Measurements from ENCODE around the gene AQP7.
A peak's percentile ranks its signal among the peaks of the same experiment; 100 is the strongest.

The AQP7 gene

DNA sequence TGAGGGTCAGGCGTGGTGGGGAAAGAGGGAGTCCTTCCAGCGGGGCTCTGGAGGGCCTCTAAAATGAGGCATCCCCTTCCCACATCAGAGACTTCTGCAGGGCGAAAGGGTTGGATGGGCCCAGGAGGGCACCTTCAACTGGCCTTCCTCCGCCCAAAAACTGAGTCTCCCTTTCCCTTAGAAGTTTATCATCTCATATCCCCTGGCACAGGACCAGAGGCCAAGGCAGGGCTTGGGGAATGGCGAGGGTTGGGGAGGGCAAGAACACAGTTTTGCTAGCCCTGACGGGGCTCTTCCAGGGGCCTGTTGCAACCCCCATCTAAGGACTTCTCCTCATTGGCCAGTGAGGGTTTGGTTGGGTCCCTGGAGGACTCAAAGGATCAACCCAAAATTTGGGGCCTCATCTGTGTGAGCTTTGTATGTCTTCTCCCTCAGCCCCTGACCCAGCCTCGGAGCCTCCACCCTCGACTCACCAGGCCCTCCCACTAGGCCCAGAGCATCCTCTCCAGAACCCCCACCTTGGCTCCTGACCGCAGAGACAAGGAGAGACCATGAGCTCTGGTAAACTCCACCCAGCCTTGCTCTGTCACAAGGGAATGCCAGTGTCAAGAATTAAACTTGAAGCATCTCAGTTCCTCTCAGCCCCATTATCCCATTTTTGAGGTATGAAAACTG, 24.1 kb downstream of the AQP7 start:
- DNase-seq (ENCODE audit: insufficient read length, low spot score) (no peak), FAIRE-seq (no peak)
- TF ChIP-seq, protein P1, sequence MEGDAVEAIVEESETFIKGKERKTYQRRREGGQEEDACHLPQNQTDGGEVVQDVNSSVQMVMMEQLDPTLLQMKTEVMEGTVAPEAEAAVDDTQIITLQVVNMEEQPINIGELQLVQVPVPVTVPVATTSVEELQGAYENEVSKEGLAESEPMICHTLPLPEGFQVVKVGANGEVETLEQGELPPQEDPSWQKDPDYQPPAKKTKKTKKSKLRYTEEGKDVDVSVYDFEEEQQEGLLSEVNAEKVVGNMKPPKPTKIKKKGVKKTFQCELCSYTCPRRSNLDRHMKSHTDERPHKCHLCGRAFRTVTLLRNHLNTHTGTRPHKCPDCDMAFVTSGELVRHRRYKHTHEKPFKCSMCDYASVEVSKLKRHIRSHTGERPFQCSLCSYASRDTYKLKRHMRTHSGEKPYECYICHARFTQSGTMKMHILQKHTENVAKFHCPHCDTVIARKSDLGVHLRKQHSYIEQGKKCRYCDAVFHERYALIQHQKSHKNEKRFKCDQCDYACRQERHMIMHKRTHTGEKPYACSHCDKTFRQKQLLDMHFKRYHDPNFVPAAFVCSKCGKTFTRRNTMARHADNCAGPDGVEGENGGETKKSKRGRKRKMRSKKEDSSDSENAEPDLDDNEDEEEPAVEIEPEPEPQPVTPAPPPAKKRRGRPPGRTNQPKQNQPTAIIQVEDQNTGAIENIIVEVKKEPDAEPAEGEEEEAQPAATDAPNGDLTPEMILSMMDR (IDR thresholded peaks at IDR 0.05; ENCODE audit: insufficient read depth, missing control alignments): no peak

DNA sequence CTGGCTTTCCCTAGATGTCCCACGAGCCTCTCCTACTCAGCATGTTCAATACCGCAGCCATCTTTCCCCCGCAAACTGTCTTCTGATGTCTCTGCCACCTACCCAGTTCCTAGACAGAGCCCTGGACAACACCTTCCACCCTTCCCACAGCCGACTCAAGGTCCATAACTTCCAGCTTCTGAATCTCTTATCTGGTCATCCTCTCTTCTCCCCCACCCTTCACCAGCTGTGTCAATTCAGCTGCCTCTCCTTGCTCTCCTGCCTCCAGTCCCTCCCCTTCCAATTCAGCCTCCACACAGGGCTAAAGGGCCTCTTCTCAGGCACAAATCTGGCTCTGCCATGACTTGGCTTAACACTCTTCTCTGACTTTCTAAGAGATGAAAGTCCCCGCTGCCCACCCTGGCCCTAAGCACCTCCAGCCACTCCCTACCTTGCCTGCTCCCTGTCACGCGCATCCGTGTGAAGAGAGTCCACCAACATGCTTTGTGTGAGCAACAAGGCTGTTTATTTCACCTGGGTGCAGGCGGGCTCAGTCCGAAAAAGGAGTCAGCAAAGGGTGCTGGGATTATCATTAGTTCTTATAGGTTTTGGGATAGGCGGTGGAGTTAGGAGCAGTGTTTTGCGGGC, 25.2 kb downstream of the AQP7 start:
- no peak for FAIRE-seq
- DNase-seq (ENCODE audit: insufficient read length, low spot score): no peak
- TF ChIP-seq, protein P1 (IDR thresholded peaks at IDR 0.05; ENCODE audit: insufficient read depth, missing control alignments): no peak

DNA sequence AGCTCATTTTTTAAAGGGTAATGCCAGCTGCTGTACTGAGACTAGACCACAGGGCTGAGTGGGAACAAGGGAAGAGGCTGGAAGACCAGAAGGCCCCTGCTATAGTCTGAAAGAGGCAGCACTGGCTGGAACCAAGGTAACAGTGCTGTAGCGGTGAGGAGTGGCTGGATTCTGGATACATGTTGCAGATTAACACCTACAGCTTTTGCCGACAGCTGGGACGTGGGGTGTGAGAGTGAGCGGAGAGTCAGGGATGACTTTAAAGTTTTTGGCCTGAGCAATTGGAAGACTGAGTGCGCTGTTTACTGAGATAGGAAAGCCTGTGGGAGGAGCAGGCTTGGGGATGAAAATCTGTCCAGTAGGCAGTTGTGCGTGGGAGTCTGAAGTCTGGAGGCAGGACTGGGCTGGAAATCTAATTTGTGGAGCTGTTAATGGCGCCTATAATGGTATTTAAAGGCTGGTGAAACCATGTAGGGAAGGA, 26.5 kb downstream of the AQP7 start:
- DNase-seq (ENCODE audit: insufficient read length, low spot score) (no peak), FAIRE-seq (no peak)
- TF ChIP-seq, protein P1 (IDR thresholded peaks at IDR 0.05; ENCODE audit: insufficient read depth, missing control alignments): no peak

- TF ChIP-seq, protein P1 (IDR thresholded peaks at IDR 0.05; ENCODE audit: insufficient read depth, missing control alignments): no peak
- no peak for DNase-seq (ENCODE audit: insufficient read length, low spot score)
- no peak for FAIRE-seq
Measured at GRCh38 chr9:33375238-33375840, 27.0 kb downstream of the AQP7 start.

DNA sequence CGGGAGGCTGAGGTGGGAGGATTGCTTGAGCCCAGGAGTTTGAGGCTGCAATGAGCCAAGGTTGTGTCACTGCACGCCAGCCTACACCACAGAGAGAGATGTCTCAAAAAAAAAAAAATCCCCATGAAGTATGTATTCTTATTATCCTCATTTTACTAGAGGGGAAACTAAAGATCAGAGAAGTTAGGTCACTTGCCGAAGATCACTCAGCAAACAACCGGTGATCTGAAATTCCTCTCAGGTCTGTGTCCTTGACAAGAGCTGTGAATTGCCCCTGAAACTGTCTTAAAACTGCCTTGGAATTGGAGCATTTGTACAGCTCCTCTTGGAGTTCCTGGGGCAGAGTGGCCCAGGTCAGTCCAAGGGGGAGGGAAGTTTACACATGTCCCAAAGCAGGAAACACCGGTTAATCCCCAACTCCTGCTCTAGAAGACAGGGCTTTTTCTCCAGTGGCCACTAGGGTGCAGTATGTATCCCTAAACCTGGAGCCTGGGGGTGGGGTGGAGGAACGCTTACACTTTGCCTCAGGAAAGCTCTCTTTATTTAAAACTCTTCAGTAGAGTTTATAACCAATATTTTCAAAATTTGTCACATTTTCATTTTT, 27.6 kb downstream of the AQP7 start:
- FAIRE-seq (no peak), DNase-seq (ENCODE audit: insufficient read length, low spot score) (peak; percentile 34)
- TF ChIP-seq, protein P1 (IDR thresholded peaks at IDR 0.05; ENCODE audit: insufficient read depth, missing control alignments): peak; percentile 83

GRCh38 chr9:33374190-33374589, 28.2 kb downstream of the AQP7 start:
- TF ChIP-seq, protein P1 (IDR thresholded peaks at IDR 0.05; ENCODE audit: insufficient read depth, missing control alignments): no peak
- DNase-seq (ENCODE audit: insufficient read length, low spot score): no peak
- no peak for FAIRE-seq

Measured in D721Med (cell line).